Hepatocyte (in vitro differentiated cells): ENCODE data around the gene RNF217. TPM values are rescaled to one million over a fixed set of nuclear protein-coding genes. Genes with fewer than 3 reads are reported as not detected.
A peak's percentile ranks its signal among the peaks of the same experiment; 100 is the strongest.

Experiments
- DNase-seq: peaks from one replicate; pipeline ENCODE4 v3.0.0-alpha.2; 2016; ENCODE audit warnings: low spot score
- H2AFZ ChIP-seq: fragments of 200-600 bp; sonication (generic); 2 replicates; pipeline ENCODE4 v1.6.0; 2016; ENCODE audit warnings: antibody characterized with exemption, mild to moderate bottlenecking
- H3K27ac ChIP-seq: fragments of 200-600 bp; sonication (generic); 2 replicates; pipeline ENCODE4 v1.5.1; 2016; ENCODE audit warnings: mild to moderate bottlenecking
- H3K27me3 ChIP-seq: fragments of 200-600 bp; sonication (generic); 2 replicates; pipeline ENCODE4 v1.6.1; 2016
- H3K36me3 ChIP-seq: fragments of 200-600 bp; sonication (generic); replicated peaks from 2 replicates; pipeline ENCODE4 v1.5.1; 2016; ENCODE audit warnings: low read depth; ENCODE audit not compliant: insufficient read depth
- H3K4me1 ChIP-seq: fragments of 200-600 bp; sonication (generic); 2 replicates; pipeline ENCODE4 v1.5.1; 2016; ENCODE audit warnings: mild to moderate bottlenecking, moderate library complexity; ENCODE audit not compliant: insufficient read depth
- H3K4me2 ChIP-seq: fragments of 200-600 bp; sonication (generic); 2 replicates; pipeline ENCODE4 v1.6.0; 2016
- H3K4me3 ChIP-seq: fragments of 200-600 bp; sonication (generic); 2 replicates; pipeline ENCODE4 v1.5.1; 2016; ENCODE audit warnings: mild to moderate bottlenecking
- H3K79me2 ChIP-seq: fragments of 200-600 bp; sonication (generic); 2 replicates; pipeline ENCODE4 v1.6.0; 2017; ENCODE audit warnings: mild to moderate bottlenecking
- H3K9me2 ChIP-seq: fragments of 200-600 bp; sonication (generic); replicated peaks from 2 replicates; pipeline ENCODE4 v1.6.0; 2017; ENCODE audit warnings: mild to moderate bottlenecking; ENCODE audit not compliant: insufficient read depth
- H3K9me3 ChIP-seq: fragments of 200-600 bp; sonication (generic); 2 replicates; pipeline ENCODE4 v1.5.1; 2016; ENCODE audit warnings: low read depth, mild to moderate bottlenecking
- H4K20me1 ChIP-seq: fragments of 200-600 bp; sonication (generic); 2 replicates; pipeline ENCODE4 v1.6.0; 2016; ENCODE audit warnings: mild to moderate bottlenecking; ENCODE audit not compliant: insufficient read depth, poor library complexity, severe bottlenecking
- CTCF ChIP-seq: fragments of 200-600 bp; sonication (generic); IDR thresholded peaks from 2 replicates; pipeline ENCODE4 v1.5.1; 2016; ENCODE audit warnings: antibody characterized with exemption, mild to moderate bottlenecking; ENCODE audit not compliant: poor library complexity
- EZH2 ChIP-seq: fragments of 200-600 bp; sonication (generic); IDR thresholded peaks from 2 replicates; pipeline ENCODE4 v1.6.1; 2016; ENCODE audit warnings: antibody characterized with exemption, mild to moderate bottlenecking, borderline replicate concordance
- EZH2phosphoT487 ChIP-seq: fragments of 200-600 bp; sonication (generic); IDR thresholded peaks from one replicate; pipeline ENCODE4 v1.6.1; 2018; ENCODE audit warnings: antibody characterized with exemption, mild to moderate bottlenecking, low read depth, moderate library complexity; ENCODE audit not compliant: unreplicated experiment, severe bottlenecking
- WGBS: methylation state at CpG from one replicate; pipeline ENCODE4 v1.1.6; 2016; ENCODE audit warnings: low lambda C conversion rate; ENCODE audit errors: missing lambda C conversion rate; 5-methylcytosine and 5-hydroxymethylcytosine counted together
- polyA plus RNA-seq: library from polyadenylated mRNA; unstranded; fragments of >200 nt; fragmentation: Nextera tagmentation; extraction: Ambion mirVana; gene quantifications from 2 replicates; pipeline ENCODE4 v1.2.1, GENCODE V29; 2016
- total RNA-seq: library from RNA; depleted of rRNA; stranded (reverse); fragments of >200 nt; gene quantifications from 2 replicates; pipeline ENCODE4 v1.2.3, GENCODE V29; 2014

Gene RNF217
- total and polyA plus RNA-seq, 2 experiments from 2014 or later, result 8.8 to 18.4 TPM

GRCh38 chr6:125099211-125100073 is 137.2 kb downstream of the RNF217 start:
- Histone ChIP-seq H3K27me3 (peaks cover 6% of the 10 kb centered on the region), H4K20me1 (no peaks in the 10 kb centered on the region), H3K4me3 (peak overlapping the region; percentile 59), H3K4me2 (peak overlapping the region; percentile 97), H3K27ac (no peak overlapping the region), H3K9me3 (no peaks in the 10 kb centered on the region), H2AFZ (peak overlapping the region; percentile 91), H3K4me1 (no peaks in the 10 kb centered on the region), H3K79me2 (no peaks in the 10 kb centered on the region), H3K9me2 (no peaks in the 10 kb centered on the region), H3K36me3 (no peaks in the 10 kb centered on the region)
- DNase-seq, result peak; percentile 71
- TF ChIP-seq EZH2phosphoT487, result no peak
- no peak for TF ChIP-seq EZH2
- TF ChIP-seq CTCF, result no peak
- WGBS, result 4% methylated on average over 25 of the region's 48 CpGs

GRCh38 chr6:125100074-125100652 is 137.9 kb downstream of the RNF217 start:
- no peaks in the 10 kb centered on the region for H3K36me3 ChIP-seq
- H4K20me1 ChIP-seq, result no peaks in the 10 kb centered on the region
- H3K4me3 ChIP-seq, result no peak overlapping the region
- H3K4me1 ChIP-seq, result no peaks in the 10 kb centered on the region
- peaks cover 6% of the 10 kb centered on the region for H3K27me3 ChIP-seq
- H3K79me2 ChIP-seq, result no peaks in the 10 kb centered on the region
- no peaks in the 10 kb centered on the region for H3K9me3 ChIP-seq
- H3K9me2 ChIP-seq, result no peaks in the 10 kb centered on the region
- TF ChIP-seq CTCF (no peak), EZH2 (no peak), EZH2phosphoT487 (no peak)
- 88% methylated on average over 10 of the region's 10 CpGs for WGBS
- no peak for DNase-seq
- peak overlapping the region; percentile 91 for H2AFZ ChIP-seq
- H3K27ac ChIP-seq, result no peak overlapping the region
- peak overlapping the region; percentile 97 for H3K4me2 ChIP-seq

GRCh38 chr6:125101128-125101527 is 138.9 kb downstream of the RNF217 start:
- H3K4me3 ChIP-seq, result no peak overlapping the region
- H3K9me3 ChIP-seq, result no peaks in the 10 kb centered on the region
- no peaks in the 10 kb centered on the region for H4K20me1 ChIP-seq
- H3K9me2 ChIP-seq, result no peaks in the 10 kb centered on the region
- no peak for DNase-seq
- H3K36me3 ChIP-seq, result no peaks in the 10 kb centered on the region
- 100% methylated on average over 1 of the region's 1 CpG for WGBS
- H3K27me3 ChIP-seq, result peaks cover 6% of the 10 kb centered on the region
- H3K4me2 ChIP-seq, result no peak overlapping the region
- no peaks in the 10 kb centered on the region for H3K4me1 ChIP-seq
- TF ChIP-seq EZH2, result no peak
- TF ChIP-seq EZH2phosphoT487, result no peak
- no peak overlapping the region for H3K27ac ChIP-seq
- no peak overlapping the region for H2AFZ ChIP-seq
- no peaks in the 10 kb centered on the region for H3K79me2 ChIP-seq

- WGBS, result 76% methylated on average over 2 of the region's 2 CpGs
Measured at GRCh38 chr6:125101631-125102030, 139.4 kb downstream of the RNF217 start.

More at GRCh38 chr6:125101631-125102030, 139.4 kb downstream of the RNF217 start:
- Histone ChIP-seq H3K27me3 (peaks cover 6% of the 10 kb centered on the region), H3K4me3 (no peak overlapping the region), H3K4me2 (no peak overlapping the region), H3K36me3 (no peaks in the 10 kb centered on the region), H3K9me3 (no peaks in the 10 kb centered on the region), H3K79me2 (no peaks in the 10 kb centered on the region), H2AFZ (no peak overlapping the region), H4K20me1 (no peaks in the 10 kb centered on the region), H3K4me1 (no peaks in the 10 kb centered on the region), H3K9me2 (no peaks in the 10 kb centered on the region), H3K27ac (no peak overlapping the region)
- TF ChIP-seq EZH2phosphoT487, result no peak
- TF ChIP-seq EZH2, result no peak
- TF ChIP-seq CTCF, result no peak
- no peak for DNase-seq
